Uterus (tissue), 4 donors: Measurements from ENCODE around the gene PITPNM3. TPM values are rescaled to one million over a fixed set of nuclear protein-coding genes. Genes with fewer than 3 reads are reported as not detected.
"Not testable (repeated sequence)": the region's sequence is repeated elsewhere in the genome, so short reads cannot be mapped to it uniquely, and the experiment has no call there.

ENCODE experiments used
- DNase-seq, 2 donors: peaks; one replicate each; pipeline ENCODE4 v3.0.0-alpha.2; 2019 to 2020
- H3K27ac ChIP-seq, 2 donors: fragments of 200-600 bp; sonication (generic); 1 replicate in 1 of 2; 2 replicates in 1 of 2; pipeline ENCODE4 v1.5.1; 2016 to 2018
- H3K27me3 ChIP-seq, 2 donors: fragments of 200-600 bp; sonication (generic); one replicate each; pipeline ENCODE4 v1.5.1; 2018 to 2019; ENCODE audit warnings: control low read depth in 1 of 2
- H3K36me3 ChIP-seq, 2 donors: fragments of 200-600 bp; sonication (generic); one replicate each; pipeline ENCODE4 v1.5.1; 2019; ENCODE audit warnings: control low read depth in 1 of 2
- H3K4me1 ChIP-seq, 2 donors: fragments of 200-600 bp; sonication (generic); one replicate each; pipeline ENCODE4 v1.5.1; 2018 to 2019; ENCODE audit warnings: control low read depth in 1 of 2
- H3K4me3 ChIP-seq, 2 donors: fragments of 200-600 bp; sonication (generic); 1 replicate in 1 of 2; 2 replicates in 1 of 2; pipeline ENCODE4 v1.5.1; 2018 to 2019; ENCODE audit warnings: mild to moderate bottlenecking in 1 of 2
- H3K9me3 ChIP-seq, 2 donors: fragments of 200-600 bp; sonication (generic); one replicate each; pipeline ENCODE4 v1.5.1; 2019; ENCODE audit warnings: control low read depth in 1 of 2
- POLR2A ChIP-seq, 2 donors: fragments of 450-650 bp; IDR thresholded peaks; one replicate each; pipeline ENCODE4 v1.6.1; 2016; ENCODE audit warnings: antibody characterized with exemption in 2 of 2, mild to moderate bottlenecking in 1 of 2, moderate library complexity in 1 of 2
- intact Hi-C: fragments of 100-400 bp; cut with DNase I; formaldehyde crosslinking; loops from one replicate; pipeline ENCODE4 v1.15.1; 2023; ENCODE audit warnings: low total_unique reads
- total RNA-seq, 4 donors: library from RNA; depleted of rRNA in 3 of 4; stranded (reverse); fragments of >200 nt in 3 of 4; gene quantifications; one replicate each; pipeline versions ENCODE4 v1.1.0 to v1.2.4, GENCODE V29; 2014 to 2023
- TF ChIP-seq, protein P1 (sequence below), 4 experiments: fragments of 200-600 bp in 2 of 4; fragments of 450-650 bp in 2 of 4; sonication (generic) in 2 of 4; IDR thresholded peaks; one replicate each; pipeline ENCODE4 v1.5.1; 2016 to 2019; ENCODE audit warnings: antibody characterized with exemption in 4 of 4, mild to moderate bottlenecking in 2 of 4, moderate library complexity in 1 of 4
- donor health status: DM: yes; HTN: yes; CAD: no.

The PITPNM3 gene
- total RNA-seq, 4 donors from 2014 or later: 0.59 to 9.3 (median 6.1) TPM

DNA sequence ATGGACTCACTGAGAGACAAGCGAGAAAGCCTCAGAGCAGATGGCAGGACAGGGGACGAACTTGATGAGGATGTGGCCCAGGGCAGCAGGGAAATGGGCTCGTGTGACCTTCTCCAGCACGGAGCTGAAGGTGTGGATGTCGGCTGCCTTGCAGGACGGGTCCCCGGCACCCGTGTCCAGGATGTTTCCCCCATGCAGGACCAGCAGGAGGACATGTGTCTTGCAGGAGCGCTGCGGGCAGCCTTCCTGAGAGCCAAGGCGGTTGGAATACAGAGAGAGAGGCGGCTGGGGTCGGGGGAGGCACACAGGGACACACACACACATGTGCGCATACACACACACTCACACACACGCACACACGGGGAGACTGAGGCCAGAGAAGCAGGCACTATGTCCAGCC, 72.8 kb downstream of the PITPNM3 start:
- intact Hi-C loops: no loop called here
- no peaks in the 10 kb centered on the region for H3K4me1 ChIP-seq
- H3K27me3 ChIP-seq: no peaks in the 10 kb centered on the region
- no peak overlapping the region for H3K27ac ChIP-seq
- H3K36me3 ChIP-seq: no peaks in the 10 kb centered on the region
- no peak overlapping the region for H3K4me3 ChIP-seq
- TF ChIP-seq, protein P1, sequence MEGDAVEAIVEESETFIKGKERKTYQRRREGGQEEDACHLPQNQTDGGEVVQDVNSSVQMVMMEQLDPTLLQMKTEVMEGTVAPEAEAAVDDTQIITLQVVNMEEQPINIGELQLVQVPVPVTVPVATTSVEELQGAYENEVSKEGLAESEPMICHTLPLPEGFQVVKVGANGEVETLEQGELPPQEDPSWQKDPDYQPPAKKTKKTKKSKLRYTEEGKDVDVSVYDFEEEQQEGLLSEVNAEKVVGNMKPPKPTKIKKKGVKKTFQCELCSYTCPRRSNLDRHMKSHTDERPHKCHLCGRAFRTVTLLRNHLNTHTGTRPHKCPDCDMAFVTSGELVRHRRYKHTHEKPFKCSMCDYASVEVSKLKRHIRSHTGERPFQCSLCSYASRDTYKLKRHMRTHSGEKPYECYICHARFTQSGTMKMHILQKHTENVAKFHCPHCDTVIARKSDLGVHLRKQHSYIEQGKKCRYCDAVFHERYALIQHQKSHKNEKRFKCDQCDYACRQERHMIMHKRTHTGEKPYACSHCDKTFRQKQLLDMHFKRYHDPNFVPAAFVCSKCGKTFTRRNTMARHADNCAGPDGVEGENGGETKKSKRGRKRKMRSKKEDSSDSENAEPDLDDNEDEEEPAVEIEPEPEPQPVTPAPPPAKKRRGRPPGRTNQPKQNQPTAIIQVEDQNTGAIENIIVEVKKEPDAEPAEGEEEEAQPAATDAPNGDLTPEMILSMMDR (IDR thresholded peaks at IDR 0.05): no peak
- TF ChIP-seq POLR2A (IDR thresholded peaks at IDR 0.05): no peak
- H3K9me3 ChIP-seq: no peaks in the 10 kb centered on the region
- no peak for DNase-seq

DNA sequence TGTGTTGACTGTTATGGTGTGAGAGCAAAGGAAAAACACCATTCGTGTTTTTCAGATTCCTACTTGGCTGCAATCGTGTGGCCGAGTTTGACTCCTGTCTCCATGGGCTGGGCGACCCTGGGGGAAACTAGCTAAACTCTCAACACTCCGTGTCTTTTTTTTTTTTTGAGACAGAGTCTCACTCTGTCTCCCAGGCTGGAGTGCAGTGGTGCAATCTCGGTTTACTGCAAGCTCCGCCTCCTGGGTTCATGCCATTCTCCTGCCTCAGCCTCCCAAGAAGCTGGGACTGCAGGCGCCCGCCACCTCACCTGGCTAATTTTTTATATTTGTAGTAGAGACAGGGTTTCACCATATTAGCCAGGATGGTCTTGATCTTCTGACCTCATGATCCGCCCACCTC, 73.6 kb downstream of the PITPNM3 start:
- H3K27ac ChIP-seq, DNase-seq, H3K36me3 ChIP-seq, intact Hi-C loops, H3K9me3 ChIP-seq, H3K4me1 ChIP-seq, H3K4me3 ChIP-seq, H3K27me3 ChIP-seq: not testable (repeated sequence)

GRCh38 chr17:6482105-6482455, 74.3 kb downstream of the PITPNM3 start:
- TF ChIP-seq, protein P1 (IDR thresholded peaks at IDR 0.05): no peak
- TF ChIP-seq POLR2A (IDR thresholded peaks at IDR 0.05): no peak

GRCh38 chr17:6480303-6480675, 76.1 kb downstream of the PITPNM3 start:
- intact Hi-C loops: no loop called here
- no peaks in the 10 kb centered on the region for H3K4me1 ChIP-seq
- no peaks in the 10 kb centered on the region for H3K36me3 ChIP-seq
- no peaks in the 10 kb centered on the region for H3K27me3 ChIP-seq
- H3K9me3 ChIP-seq: no peaks in the 10 kb centered on the region
- H3K27ac ChIP-seq: no peak overlapping the region
- no peak overlapping the region for H3K4me3 ChIP-seq
- no peak for TF ChIP-seq POLR2A (IDR thresholded peaks at IDR 0.05)
- TF ChIP-seq, protein P1 (IDR thresholded peaks at IDR 0.05): no peak
- DNase-seq: no peak

More at GRCh38 chr17:6482105-6482455, 74.3 kb downstream of the PITPNM3 start:
- no peak for DNase-seq
- H3K36me3 ChIP-seq: no peaks in the 10 kb centered on the region
- H3K9me3 ChIP-seq: no peaks in the 10 kb centered on the region
- intact Hi-C loops: no loop called here
- no peaks in the 10 kb centered on the region for H3K4me1 ChIP-seq
- H3K27ac ChIP-seq: no peak overlapping the region
- no peaks in the 10 kb centered on the region for H3K27me3 ChIP-seq
- H3K4me3 ChIP-seq: no peak overlapping the region

- Histone ChIP-seq H3K9me3 (no peaks in the 10 kb centered on the region), H3K4me3 (no peak overlapping the region), H3K4me1 (no peaks in the 10 kb centered on the region), H3K27me3 (no peaks in the 10 kb centered on the region), H3K36me3 (no peaks in the 10 kb centered on the region), H3K27ac (no peak overlapping the region)
- TF ChIP-seq, protein P1 (IDR thresholded peaks at IDR 0.05): no peak
- TF ChIP-seq POLR2A (IDR thresholded peaks at IDR 0.05): no peak
- intact Hi-C loops: no loop called here
- DNase-seq: no peak
Observed at GRCh38 chr17:6479622-6480302, 76.6 kb downstream of the PITPNM3 start.

DNA sequence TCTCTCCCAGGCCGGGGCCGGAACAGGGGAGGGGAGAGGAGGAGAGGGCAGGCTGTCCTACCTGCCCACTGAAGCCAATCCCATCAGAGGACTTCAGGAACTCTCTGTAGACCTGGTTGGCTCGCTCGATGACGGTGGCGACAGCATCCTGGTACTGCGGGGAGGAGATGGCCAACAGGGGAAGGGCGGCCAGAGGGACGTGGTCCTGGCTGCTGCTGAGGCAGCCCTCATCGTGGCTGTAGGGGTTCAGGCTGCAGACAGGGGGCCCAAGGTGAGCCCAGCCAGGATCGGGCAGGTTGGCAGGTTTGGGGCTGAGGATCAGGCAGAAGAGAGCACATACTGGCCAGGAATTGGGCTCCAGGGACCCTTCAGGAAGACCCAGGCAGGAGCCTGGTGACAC, 77.9 kb downstream of the PITPNM3 start:
- TF ChIP-seq, protein P1 (IDR thresholded peaks at IDR 0.05): no peak
- no peak for TF ChIP-seq POLR2A (IDR thresholded peaks at IDR 0.05)
- H3K27me3 ChIP-seq: no peaks in the 10 kb centered on the region
- no peaks in the 10 kb centered on the region for H3K4me1 ChIP-seq
- no peaks in the 10 kb centered on the region for H3K9me3 ChIP-seq
- H3K27ac ChIP-seq: no peak overlapping the region
- no peaks in the 10 kb centered on the region for H3K36me3 ChIP-seq
- intact Hi-C loops: no loop called here
- DNase-seq: no peak
- no peak overlapping the region for H3K4me3 ChIP-seq
